ENCODE data around the gene LRP5.

DNA sequence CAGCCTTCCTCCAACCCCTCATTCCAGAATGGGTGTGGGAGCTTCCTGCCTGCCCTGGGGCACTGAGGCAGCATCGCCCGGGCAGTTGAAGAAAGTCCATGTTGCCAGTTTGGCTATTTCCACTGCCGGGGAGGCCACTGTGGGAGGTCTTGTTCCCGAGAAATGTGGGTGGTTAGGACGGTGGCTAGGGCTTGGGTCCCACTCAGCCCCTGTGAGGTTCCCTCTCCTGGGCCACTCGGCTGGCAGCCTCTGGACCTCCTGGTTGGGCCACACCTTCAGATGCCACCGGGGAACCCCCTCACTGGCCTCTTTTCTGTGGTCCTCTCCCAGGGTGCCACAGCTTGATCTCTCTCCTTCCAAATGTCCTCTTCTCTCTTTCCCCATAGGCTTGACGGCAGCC, 143.1 kb downstream of the LRP5 start:
- TF ChIP-seq, protein P1, sequence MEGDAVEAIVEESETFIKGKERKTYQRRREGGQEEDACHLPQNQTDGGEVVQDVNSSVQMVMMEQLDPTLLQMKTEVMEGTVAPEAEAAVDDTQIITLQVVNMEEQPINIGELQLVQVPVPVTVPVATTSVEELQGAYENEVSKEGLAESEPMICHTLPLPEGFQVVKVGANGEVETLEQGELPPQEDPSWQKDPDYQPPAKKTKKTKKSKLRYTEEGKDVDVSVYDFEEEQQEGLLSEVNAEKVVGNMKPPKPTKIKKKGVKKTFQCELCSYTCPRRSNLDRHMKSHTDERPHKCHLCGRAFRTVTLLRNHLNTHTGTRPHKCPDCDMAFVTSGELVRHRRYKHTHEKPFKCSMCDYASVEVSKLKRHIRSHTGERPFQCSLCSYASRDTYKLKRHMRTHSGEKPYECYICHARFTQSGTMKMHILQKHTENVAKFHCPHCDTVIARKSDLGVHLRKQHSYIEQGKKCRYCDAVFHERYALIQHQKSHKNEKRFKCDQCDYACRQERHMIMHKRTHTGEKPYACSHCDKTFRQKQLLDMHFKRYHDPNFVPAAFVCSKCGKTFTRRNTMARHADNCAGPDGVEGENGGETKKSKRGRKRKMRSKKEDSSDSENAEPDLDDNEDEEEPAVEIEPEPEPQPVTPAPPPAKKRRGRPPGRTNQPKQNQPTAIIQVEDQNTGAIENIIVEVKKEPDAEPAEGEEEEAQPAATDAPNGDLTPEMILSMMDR (IDR thresholded peaks at IDR 0.05): no peak
- no peak for TF ChIP-seq EP300 (IDR thresholded peaks at IDR 0.05)

Data from suprapubic skin (tissue), 3 donors.